HepG2 (cell line): Measurements from ENCODE around the gene PRMT6. TPM values are rescaled to one million over a fixed set of nuclear protein-coding genes. Genes with fewer than 3 reads are reported as not detected.

Experiments
- AFF4 ChIP-seq: sonication (generic); formaldehyde crosslinking; IDR thresholded peaks from 2 replicates; pipeline ENCODE4 v1.4.0; 2020; ENCODE audit warnings: missing genetic modification reagents
- BCL3 ChIP-seq: sonication (generic); formaldehyde crosslinking; IDR thresholded peaks from 2 replicates; pipeline ENCODE4 v1.5.1; 2020; ENCODE audit warnings: mild to moderate bottlenecking, missing genetic modification reagents, moderate library complexity
- KDM6A ChIP-seq: IDR thresholded peaks from 2 replicates; pipeline ENCODE4 v1.6.1; 2016; ENCODE audit warnings: low read depth
- KLF16 ChIP-seq, 2 experiments: sonication (generic) in 1 of 2; formaldehyde crosslinking in 1 of 2; IDR thresholded peaks; 2 replicates each; pipeline versions ENCODE4 v1.6.1 to v1.8.0; 2016 to 2023; ENCODE audit warnings: missing genetic modification reagents in 2 of 2, missing compliant biosample characterization in 1 of 2
- MBD4 ChIP-seq: IDR thresholded peaks from 2 replicates; pipeline ENCODE4 v1.6.1; 2012; ENCODE audit warnings: low read length, inconsistent platforms, borderline replicate concordance
- NR2F2 ChIP-seq: IDR thresholded peaks from 2 replicates; pipeline ENCODE4 v1.6.1; 2012; ENCODE audit warnings: low read depth, inconsistent platforms, borderline replicate concordance
- SMAD1 ChIP-seq: sonication (generic); formaldehyde crosslinking; IDR thresholded peaks from 2 replicates; pipeline ENCODE4 v1.4.0; 2020; ENCODE audit warnings: missing genetic modification reagents, low read depth, mild to moderate bottlenecking, borderline replicate concordance
- THAP11 ChIP-seq: IDR thresholded peaks from 2 replicates; pipeline ENCODE4 v1.6.1; 2016; ENCODE audit warnings: missing biosample characterization, missing genetic modification reagents
- XBP1 ChIP-seq: sonication (generic); formaldehyde crosslinking; IDR thresholded peaks from 2 replicates; pipeline ENCODE4 v1.5.0; 2020; ENCODE audit warnings: missing genetic modification reagents
- ZBTB7A ChIP-seq: sonication (generic); formaldehyde crosslinking; IDR thresholded peaks from 2 replicates; pipeline ENCODE4 v1.8.0; 2022; ENCODE audit warnings: mild to moderate bottlenecking, missing genetic modification reagents
- ZMYM3 ChIP-seq: sonication (generic); formaldehyde crosslinking; IDR thresholded peaks from 2 replicates; pipeline ENCODE4 v1.5.1; 2020; ENCODE audit warnings: mild to moderate bottlenecking, missing genetic modification reagents
- ZNF207 ChIP-seq: fragments of 450-650 bp; IDR thresholded peaks from 2 replicates; pipeline ENCODE4 v1.6.1; 2016; ENCODE audit warnings: antibody characterized with exemption, borderline replicate concordance
- ZNF296 ChIP-seq: sonication (generic); formaldehyde crosslinking; conservative IDR thresholded peaks from 2 replicates; pipeline ENCODE4 v1.5.0; 2020; ENCODE audit warnings: mild to moderate bottlenecking, missing genetic modification reagents
- ZNF451 ChIP-seq: sonication (generic); formaldehyde crosslinking; IDR thresholded peaks from 2 replicates; pipeline ENCODE4 v1.5.0; 2020; ENCODE audit warnings: mild to moderate bottlenecking, missing genetic modification reagents
- ZNF547 ChIP-seq: sonication (generic); formaldehyde crosslinking; IDR thresholded peaks from 2 replicates; pipeline ENCODE4 v1.5.1; 2020; ENCODE audit warnings: mild to moderate bottlenecking, missing genetic modification reagents
- ZNF550 ChIP-seq: sonication (generic); formaldehyde crosslinking; IDR thresholded peaks from 2 replicates; pipeline ENCODE4 v1.4.0; 2020; ENCODE audit warnings: mild to moderate bottlenecking, missing genetic modification reagents, borderline replicate concordance
- ZNF781 ChIP-seq: sonication (generic); formaldehyde crosslinking; IDR thresholded peaks from 2 replicates; pipeline ENCODE4 v1.5.1; 2020; ENCODE audit warnings: borderline replicate concordance, mild to moderate bottlenecking, missing genetic modification reagents; ENCODE audit errors: not compliant biosample characterization
- polyA plus RNA-seq, 8 experiments: library from polyadenylated mRNA; depleted of rRNA in 3 of 8; stranded (reverse) in 7 of 8; unstranded in 1 of 8; fragments of >200 nt; fragmentation: Illumina TruSeq in 4 of 8; extraction: Trizol in 4 of 8; gene quantifications; 2 replicates each; pipeline versions ENCODE4 v1.2.1 to v1.2.3, GENCODE V29; 2011 to 2016; ENCODE audit warnings: low read depth in 4 of 8, missing spikeins in 1 of 8, mixed read lengths in 1 of 8; ENCODE audit not compliant: insufficient read depth in 1 of 8
- total RNA-seq, 5 experiments: library from RNA; depleted of rRNA; stranded (reverse); fragments of >200 nt; fragmentation: Illumina TruSeq; extraction: Trizol; gene quantifications; 2 replicates each; pipeline ENCODE4 v1.2.3, GENCODE V29; 2016; ENCODE audit warnings: low read depth in 1 of 5
- TF ChIP-seq, protein P1 (sequence below): IDR thresholded peaks from 2 replicates; pipeline ENCODE4 v1.4.0; 2020; ENCODE audit warnings: mild to moderate bottlenecking, missing genetic modification reagents
- TF ChIP-seq, protein P2 (sequence below): sonication (generic); formaldehyde crosslinking; IDR thresholded peaks from 2 replicates; pipeline ENCODE4 v1.9.0; 2021; ENCODE audit warnings: missing genetic modification reagents, mild to moderate bottlenecking, borderline replicate concordance

The PRMT6 gene
- total and polyA plus RNA-seq, 2 of the 13 experiments (the other 11 are each of a cell fraction or from before 2014, with no cell fraction given): 8.1 to 15.8 TPM

- TF ChIP-seq BCL3 (CRISPR knock-in tag): peak; percentile 88; the same call in 1 of the 2 replicates
- TF ChIP-seq, protein P1, sequence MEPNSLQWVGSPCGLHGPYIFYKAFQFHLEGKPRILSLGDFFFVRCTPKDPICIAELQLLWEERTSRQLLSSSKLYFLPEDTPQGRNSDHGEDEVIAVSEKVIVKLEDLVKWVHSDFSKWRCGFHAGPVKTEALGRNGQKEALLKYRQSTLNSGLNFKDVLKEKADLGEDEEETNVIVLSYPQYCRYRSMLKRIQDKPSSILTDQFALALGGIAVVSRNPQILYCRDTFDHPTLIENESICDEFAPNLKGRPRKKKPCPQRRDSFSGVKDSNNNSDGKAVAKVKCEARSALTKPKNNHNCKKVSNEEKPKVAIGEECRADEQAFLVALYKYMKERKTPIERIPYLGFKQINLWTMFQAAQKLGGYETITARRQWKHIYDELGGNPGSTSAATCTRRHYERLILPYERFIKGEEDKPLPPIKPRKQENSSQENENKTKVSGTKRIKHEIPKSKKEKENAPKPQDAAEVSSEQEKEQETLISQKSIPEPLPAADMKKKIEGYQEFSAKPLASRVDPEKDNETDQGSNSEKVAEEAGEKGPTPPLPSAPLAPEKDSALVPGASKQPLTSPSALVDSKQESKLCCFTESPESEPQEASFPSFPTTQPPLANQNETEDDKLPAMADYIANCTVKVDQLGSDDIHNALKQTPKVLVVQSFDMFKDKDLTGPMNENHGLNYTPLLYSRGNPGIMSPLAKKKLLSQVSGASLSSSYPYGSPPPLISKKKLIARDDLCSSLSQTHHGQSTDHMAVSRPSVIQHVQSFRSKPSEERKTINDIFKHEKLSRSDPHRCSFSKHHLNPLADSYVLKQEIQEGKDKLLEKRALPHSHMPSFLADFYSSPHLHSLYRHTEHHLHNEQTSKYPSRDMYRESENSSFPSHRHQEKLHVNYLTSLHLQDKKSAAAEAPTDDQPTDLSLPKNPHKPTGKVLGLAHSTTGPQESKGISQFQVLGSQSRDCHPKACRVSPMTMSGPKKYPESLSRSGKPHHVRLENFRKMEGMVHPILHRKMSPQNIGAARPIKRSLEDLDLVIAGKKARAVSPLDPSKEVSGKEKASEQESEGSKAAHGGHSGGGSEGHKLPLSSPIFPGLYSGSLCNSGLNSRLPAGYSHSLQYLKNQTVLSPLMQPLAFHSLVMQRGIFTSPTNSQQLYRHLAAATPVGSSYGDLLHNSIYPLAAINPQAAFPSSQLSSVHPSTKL (CRISPR knock-in tag): 0 out of 2 replicates have a peak, but pooled peaks have one; percentile 27
- TF ChIP-seq ZNF550 (CRISPR knock-in tag): no peak
- TF ChIP-seq ZBTB7A: 0 out of 2 replicates have a peak, but pooled peaks have one; percentile 15
- no peak for TF ChIP-seq ZNF207
- no peak for TF ChIP-seq ZMYM3 (CRISPR knock-in tag)
- TF ChIP-seq AFF4 (CRISPR knock-in tag): no peak
- TF ChIP-seq, protein P2, sequence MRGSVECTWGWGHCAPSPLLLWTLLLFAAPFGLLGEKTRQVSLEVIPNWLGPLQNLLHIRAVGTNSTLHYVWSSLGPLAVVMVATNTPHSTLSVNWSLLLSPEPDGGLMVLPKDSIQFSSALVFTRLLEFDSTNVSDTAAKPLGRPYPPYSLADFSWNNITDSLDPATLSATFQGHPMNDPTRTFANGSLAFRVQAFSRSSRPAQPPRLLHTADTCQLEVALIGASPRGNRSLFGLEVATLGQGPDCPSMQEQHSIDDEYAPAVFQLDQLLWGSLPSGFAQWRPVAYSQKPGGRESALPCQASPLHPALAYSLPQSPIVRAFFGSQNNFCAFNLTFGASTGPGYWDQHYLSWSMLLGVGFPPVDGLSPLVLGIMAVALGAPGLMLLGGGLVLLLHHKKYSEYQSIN: no peak
- no peak for TF ChIP-seq MBD4
- no peak for TF ChIP-seq KDM6A (CRISPR knock-in tag)
- no peak for TF ChIP-seq ZNF451 (CRISPR knock-in tag)
- TF ChIP-seq KLF16 (CRISPR knock-in tag; IDR thresholded peaks at IDR 0.05): no peak
- TF ChIP-seq THAP11 (CRISPR knock-in tag): peak; percentile 99
- peak; percentile 93 for TF ChIP-seq ZNF547
- peak; percentile 16 for TF ChIP-seq ZNF781
- no peak for TF ChIP-seq XBP1
- no peak for TF ChIP-seq SMAD1 (CRISPR knock-in tag)
- no peak for TF ChIP-seq ZNF296 (CRISPR knock-in tag)
- no peak for TF ChIP-seq NR2F2
Observed at GRCh38 chr1:107056426-107057196, at the start of gene PRMT6 (continued).
